T-helper 2 cell treated with Interferon-gamma antibody and Interleukin-4, amounts not matched to agents 100 ng/mL and 5 ng/mL, for 36 hours (primary cell): ENCODE data around the gene ZNF12. TPM values are rescaled to one million over a fixed set of nuclear protein-coding genes. Genes with fewer than 3 reads are reported as not detected.

ENCODE experiments used
- intact Hi-C: fragments of 100-400 bp; cut with micrococcal nuclease; formaldehyde crosslinking; loops from one replicate; pipeline ENCODE4 v1.15.1; 2023
- total RNA-seq: library from RNA; stranded (reverse); gene quantifications from 2 replicates; pipeline ENCODE4 v1.2.3, GENCODE V29; 2022

Gene ZNF12
- total RNA-seq, 1 donor from 2014 or later, result 22.7 TPM

DNA sequence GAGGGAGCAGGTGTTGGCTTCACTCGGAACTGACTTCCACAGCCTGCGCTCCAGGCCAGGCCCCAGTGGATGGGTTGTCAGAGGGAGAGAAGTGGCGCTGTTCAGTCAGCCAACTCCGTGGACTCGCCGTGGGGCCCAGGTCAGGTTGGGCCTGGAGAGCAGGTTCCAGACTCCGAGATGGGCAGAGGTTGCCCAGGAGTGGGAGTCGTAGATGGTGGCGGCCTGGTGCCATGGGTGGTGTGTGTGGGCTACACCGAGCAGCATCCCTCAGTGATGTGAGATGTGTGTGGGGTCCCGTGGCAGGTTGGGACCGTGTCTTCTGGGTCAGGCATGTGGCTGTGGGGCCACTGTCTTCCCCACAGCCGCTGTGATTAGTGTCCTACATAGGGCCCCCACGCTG lies 59.2 kb downstream of the ZNF12 start:
- intact Hi-C loops, result no loop called here

DNA sequence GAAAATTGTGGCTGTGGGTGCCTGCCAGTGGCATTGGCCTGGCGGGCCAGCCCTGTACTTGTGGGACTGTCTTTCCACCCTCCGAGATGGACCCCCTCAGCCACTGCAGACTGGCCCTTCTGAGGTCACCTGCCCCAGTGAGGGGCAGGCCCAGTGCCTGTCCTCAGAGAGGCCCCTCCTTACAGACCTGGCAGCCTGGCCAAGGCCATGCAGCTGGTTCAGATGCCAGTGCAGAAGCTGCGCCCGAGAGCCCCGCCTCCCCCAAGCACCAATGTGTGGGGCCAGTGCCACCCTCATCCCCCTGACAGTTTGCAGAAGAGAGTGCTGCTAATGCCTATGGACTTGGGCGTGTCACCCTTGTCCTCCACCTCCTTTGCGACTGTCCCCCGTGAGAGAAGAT lies 59.7 kb downstream of the ZNF12 start:
- intact Hi-C loops, result no loop called here

DNA sequence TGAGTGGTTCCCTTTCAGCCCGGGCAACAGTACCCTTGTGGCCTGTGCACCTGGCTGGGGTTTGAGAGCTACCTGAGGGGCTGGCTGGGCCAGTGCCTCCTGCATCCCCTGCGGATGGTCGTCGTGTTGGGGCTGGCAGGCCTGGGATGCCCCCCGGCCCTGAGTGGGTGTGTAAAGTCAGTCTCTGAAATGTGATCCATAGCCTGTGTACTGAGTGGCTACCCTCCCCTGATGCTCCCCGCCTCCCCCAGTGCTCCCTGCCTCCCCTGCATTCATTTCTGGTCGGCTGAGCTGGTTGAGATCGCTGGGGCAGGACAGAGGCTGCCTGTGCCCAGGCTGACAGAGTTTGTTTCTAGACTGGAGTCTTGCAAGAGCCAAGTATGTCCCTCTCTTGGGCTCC lies 60.3 kb downstream of the ZNF12 start:
- intact Hi-C loops, result no loop called here

DNA sequence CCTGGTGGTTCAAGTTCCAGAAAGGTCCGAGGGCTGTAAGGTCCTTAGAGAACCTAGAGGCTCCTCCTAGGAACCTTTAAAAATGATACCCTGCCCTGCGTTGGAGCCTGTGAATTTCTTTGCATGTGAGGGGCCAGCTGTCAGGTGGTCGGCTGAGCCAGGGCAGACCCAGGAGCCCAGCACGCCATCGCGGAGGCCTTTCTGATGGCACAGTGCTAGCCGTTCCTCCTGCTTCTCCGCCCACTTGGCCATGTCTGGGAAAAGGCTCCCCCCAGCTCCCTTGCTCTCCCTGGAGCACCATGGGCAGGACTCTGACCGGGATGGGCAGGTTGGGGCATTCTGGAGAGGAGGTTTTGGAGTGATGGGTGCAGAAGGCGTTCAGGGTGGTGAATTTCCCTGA lies 62.0 kb downstream of the ZNF12 start:
- intact Hi-C loops, result no loop called here

DNA sequence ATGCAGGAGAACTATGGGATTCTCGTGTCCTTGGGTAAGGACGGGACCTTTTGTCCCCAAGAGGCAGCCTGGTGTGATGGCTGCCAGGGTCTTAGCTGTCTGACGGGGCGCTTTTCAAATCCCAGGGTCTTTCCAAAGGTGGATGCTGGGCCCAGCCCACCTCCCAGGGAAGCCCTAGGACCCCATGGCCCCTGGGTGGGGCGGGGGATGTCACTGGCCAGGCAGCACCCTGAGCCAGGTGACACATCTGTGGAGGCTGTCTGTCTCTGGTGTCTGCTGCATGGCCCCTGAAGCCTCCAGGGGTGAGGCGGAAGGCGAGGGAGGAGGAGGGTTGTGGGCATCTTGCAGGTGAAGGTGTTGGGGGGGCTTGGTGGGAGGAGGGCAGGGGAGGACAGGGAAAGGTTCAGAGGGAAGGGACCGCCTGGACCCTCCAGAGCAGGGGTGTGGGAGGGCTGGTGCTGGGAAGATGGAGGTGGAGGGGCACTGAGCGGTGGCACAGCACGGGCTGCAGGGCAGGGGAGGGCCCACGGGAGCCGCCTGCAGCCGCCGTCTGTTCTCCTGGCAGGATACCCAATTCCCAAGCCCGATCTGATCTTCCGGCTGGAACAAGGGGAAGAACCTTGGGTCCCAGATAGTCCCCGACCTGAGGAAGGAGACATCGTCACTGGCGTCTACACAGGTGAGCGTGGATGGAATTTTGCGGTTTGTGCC lies 62.7 kb downstream of the ZNF12 start:
- intact Hi-C loops, result no loop called here

DNA sequence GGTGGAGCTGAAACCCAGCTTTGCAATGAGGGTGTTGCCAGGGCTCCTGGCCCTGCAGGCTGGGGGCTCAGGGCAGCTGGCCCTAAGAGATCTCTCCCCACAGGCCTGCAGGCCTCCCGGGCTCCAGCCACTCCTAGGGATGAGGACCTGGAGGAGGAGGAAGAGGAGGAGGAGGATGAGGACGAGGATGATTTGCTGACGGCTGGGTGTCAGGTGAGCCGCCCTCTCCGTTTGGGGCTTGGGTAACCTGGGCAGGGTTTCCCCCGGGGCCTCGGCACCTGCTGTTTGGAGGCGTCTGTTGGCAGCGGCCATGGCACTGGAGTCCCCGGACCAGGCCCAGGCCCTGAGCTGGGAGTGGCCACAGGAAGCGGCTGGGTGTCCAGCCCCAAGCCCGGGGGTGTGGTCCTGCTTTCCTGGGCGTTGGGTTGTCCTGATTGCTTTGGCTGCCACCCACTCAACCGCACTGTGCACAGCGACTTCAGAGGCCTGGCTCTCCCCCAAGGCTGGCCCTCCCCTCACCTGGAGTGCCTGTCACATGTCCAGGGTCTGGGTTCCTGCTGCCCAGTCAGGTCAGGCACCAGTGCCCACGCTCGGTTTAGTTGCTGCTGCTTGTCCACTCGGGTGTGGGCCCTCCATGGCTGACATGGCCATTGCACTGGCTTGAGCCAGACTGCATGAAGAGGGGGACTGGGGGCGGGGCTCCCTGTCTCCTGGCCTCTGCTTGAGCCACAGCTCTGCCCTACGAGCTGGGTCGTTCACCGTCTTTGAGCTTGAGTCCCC lies 63.7 kb downstream of the ZNF12 start:
- intact Hi-C loops, result no loop called here

DNA sequence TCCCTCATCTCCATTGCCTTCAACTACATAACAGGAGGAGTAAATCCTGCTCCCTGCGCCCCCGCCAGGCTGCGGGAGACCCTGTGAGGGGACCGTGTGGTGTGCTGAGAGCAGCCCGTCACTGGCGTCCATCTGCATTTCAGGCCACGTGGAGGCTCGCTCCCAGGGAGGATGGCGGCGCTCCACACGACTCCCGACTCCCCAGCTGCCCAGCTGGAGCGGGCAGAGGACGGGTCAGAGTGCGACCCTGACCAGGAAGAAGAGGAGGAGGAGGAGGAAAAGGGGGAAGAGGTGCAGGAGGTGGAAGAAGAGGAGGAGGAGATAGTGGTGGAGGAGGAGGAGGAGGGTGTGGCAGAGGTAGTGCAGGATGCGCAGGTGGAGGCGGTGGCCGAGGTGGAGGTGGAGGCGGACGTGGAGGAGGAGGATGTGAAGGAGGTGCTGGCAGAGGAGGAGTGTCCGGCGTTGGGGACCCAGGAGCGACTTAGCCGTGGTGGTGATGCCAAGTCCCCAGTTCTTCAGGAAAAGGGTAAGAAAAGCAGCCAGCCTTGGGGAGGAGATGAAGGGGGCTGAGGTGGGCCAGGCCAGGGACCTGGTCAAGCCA lies 64.4 kb downstream of the ZNF12 start:
- intact Hi-C loops, result no loop called here

DNA sequence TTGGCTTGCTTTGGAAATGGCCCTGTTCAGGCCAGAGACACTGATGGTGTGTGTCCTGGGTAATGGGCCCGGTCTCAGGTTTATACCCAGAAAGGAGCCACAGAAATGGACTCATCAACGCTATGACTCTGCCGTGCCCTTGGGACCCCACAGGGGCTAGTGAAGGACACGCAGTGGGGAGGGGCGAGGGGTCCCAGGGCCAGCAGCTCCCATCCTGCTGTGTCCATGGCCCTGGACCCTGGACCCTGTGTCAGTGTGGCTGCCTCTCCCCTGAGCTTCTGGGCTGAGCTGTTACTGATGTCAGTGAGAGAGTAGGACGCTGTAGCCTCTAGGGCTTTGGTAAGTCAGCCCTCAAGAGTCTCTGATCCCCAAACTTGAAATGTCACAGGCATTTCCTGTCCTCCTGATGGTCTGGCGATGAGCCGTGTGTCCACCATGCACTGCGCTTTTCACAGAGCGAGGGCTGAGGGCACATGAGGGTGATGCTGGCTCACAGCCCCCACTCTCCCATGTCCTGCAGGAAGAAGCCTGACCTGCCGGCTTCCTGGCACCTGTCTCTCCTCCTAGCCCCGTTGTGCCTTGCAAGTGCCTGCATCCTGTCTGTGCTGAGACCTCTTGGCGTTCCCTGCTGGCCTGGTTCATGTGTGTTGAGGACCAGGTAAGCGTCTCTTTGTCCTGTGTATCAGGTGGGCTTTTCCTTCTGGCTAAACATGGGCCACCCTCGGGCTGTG lies 65.3 kb downstream of the ZNF12 start:
- intact Hi-C loops, result no loop called here

DNA sequence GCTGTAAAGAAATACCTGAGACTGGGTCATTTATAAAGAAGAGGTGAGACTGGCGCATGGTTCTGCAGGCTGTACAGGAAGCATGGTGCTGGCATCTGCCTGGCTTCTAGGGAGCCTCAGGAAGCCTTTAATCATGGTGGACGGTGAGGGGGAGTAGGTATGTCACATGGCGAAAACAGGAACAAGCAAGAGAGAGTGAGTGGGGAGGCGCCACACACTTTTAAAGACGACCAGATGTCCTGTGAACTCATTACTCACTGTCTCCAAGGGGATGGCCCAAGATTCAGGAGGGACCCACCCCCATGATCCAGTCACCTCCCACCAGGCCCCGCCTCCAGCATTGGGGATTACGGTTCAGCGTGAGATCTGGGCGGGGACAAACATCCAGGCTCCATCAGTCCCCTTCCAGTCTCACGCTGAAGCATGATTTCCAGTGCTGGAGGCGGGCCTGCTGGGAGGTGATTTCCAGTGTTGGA lies 66.5 kb downstream of the ZNF12 start:
- intact Hi-C loops, result no loop called here

DNA sequence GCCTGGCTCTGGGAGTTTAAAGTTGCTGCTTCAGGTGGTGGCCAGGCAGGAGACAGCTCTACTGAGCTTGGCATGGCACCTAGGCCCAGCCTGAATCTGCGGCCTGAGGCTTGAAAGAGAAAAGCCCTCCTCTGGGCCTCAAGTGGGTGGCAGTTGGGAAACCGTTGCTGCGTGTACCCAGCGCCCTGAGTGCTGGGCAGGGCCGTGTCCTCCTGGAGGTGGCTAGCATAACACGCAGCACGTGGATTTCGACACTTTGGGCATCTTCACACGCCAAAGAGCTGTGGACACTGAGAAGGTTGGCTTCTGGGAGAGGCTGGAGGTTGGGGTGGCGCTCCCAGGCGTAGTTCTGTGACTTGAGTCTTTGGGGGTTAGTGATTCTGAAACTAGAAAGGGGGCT lies 67.1 kb downstream of the ZNF12 start:
- intact Hi-C loops, result no loop called here

DNA sequence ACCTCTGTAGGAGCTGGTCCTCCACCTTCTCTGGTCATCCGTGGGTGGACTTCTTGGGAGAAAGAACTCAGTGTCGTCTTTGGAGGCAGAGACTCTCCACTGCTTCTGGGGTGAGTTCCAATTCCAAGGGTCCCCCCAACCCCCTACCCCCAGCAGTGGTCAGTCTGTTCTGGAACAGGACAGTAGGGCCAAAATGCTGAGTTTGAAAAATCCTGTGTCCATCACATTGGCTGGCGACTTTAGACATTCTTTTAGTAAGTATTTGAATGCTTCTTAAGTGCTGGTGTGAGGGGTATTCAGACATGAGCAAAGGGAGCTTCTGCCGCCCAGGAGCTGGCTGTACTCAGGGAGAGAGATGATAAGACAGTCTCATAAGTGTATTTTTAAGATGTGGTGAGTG lies 67.7 kb downstream of the ZNF12 start:
- intact Hi-C loops, result no loop called here

Other genes with a start within 250 kb of the ZNF12 start
- gene KDELR2, start 222.8 kb downstream of the ZNF12 start, total RNA-seq, result 58.0 and 58.2 TPM in 2 replicates
- gene GRID2IP, start 155.5 kb downstream of the ZNF12 start, total RNA-seq, result 0.07 TPM in 1 of 2 replicates, not detected in the other
- 31.0 and 31.2 TPM in 2 replicates for gene ZDHHC4, start 129.5 kb downstream of the ZNF12 start, total RNA-seq
- gene INTS15, start 116.9 kb downstream of the ZNF12 start, total RNA-seq, result 41.2 and 41.8 TPM in 2 replicates
- gene ZNF853, start 91.3 kb downstream of the ZNF12 start, total RNA-seq, result 0.14 and 0.16 TPM in 2 replicates
- 21.5 and 22.5 TPM in 2 replicates for gene ZNF316, start 69.6 kb downstream of the ZNF12 start, total RNA-seq
- 0.20 and 1.2 TPM in 2 replicates for gene RSPH10B2, start 47.2 kb upstream of the ZNF12 start, total RNA-seq
- 76.7 and 93.1 TPM in 2 replicates for gene CCZ1B, start 119.3 kb upstream of the ZNF12 start, total RNA-seq